Breast epithelium (tissue), 4 donors: ENCODE data around the gene CAMK2B. TPM values are rescaled to one million over a fixed set of nuclear protein-coding genes. Genes with fewer than 3 reads are reported as not detected.

Experiments used
- DNase-seq, 2 donors: peaks; one replicate each; pipeline ENCODE4 v3.0.0-alpha.2; 2019; ENCODE audit warnings: low spot score in 2 of 2
- H3K27ac ChIP-seq, 2 donors: fragments of 200-600 bp; sonication (generic) in 1 of 2; one replicate each; pipeline ENCODE4 v1.5.1; 2016 to 2019; ENCODE audit warnings: mild to moderate bottlenecking in 1 of 2
- H3K27me3 ChIP-seq, 2 donors: fragments of 200-600 bp; sonication (generic) in 1 of 2; one replicate each; pipeline versions ENCODE4 v1.5.1 to v1.6.0; 2017 to 2019; ENCODE audit warnings: control low read depth in 1 of 2, mild to moderate bottlenecking in 1 of 2
- H3K36me3 ChIP-seq: fragments of 200-600 bp; one replicate; pipeline ENCODE4 v1.5.1; 2019
- H3K4me1 ChIP-seq, 2 donors: fragments of 200-600 bp; sonication (generic); one replicate each; pipeline ENCODE4 v1.5.1; 2016 to 2019; ENCODE audit warnings: control low read depth in 1 of 2
- H3K4me3 ChIP-seq, 3 donors: fragments of 200-600 bp; sonication (generic); 1 replicate in 2 of 3; 2 replicates in 1 of 3; pipeline ENCODE4 v1.5.1; 2016 to 2019; ENCODE audit warnings: mild to moderate bottlenecking in 3 of 3, moderate library complexity in 2 of 3
- H3K9me3 ChIP-seq, 2 donors: fragments of 200-600 bp; sonication (generic) in 1 of 2; one replicate each; pipeline ENCODE4 v1.5.1; 2016 to 2019; ENCODE audit warnings: control low read depth in 1 of 2
- POLR2A ChIP-seq: fragments of 450-650 bp; IDR thresholded peaks from one replicate; pipeline ENCODE4 v1.6.1; 2016; ENCODE audit warnings: antibody characterized with exemption, mild to moderate bottlenecking, moderate library complexity
- POLR2AphosphoS5 ChIP-seq, 3 donors: sonication (generic); formaldehyde crosslinking; IDR thresholded peaks; one replicate each; pipeline ENCODE4 v1.6.1; 2017; ENCODE audit warnings: antibody characterized with exemption in 3 of 3
- intact Hi-C: fragments of 100-400 bp; cut with DNase I; formaldehyde crosslinking; loops from one replicate; pipeline ENCODE4 v1.15.1; 2023; ENCODE audit warnings: low total_unique reads
- total RNA-seq, 3 donors: library from RNA; depleted of rRNA; stranded (reverse); fragments of >200 nt; gene quantifications; one replicate each; pipeline ENCODE4 v1.1.0, GENCODE V29; 2016
- TF ChIP-seq, protein P1 (sequence below), 3 donors: fragments of 450-650 bp; IDR thresholded peaks; one replicate each; pipeline ENCODE4 v1.5.1; 2016 to 2017; ENCODE audit warnings: antibody characterized with exemption in 3 of 3, mild to moderate bottlenecking in 3 of 3, moderate library complexity in 3 of 3

Gene CAMK2B
- total RNA-seq, 3 donors from 2014 or later = 2.0 to 9.2 TPM; not detected in 1

DNA sequence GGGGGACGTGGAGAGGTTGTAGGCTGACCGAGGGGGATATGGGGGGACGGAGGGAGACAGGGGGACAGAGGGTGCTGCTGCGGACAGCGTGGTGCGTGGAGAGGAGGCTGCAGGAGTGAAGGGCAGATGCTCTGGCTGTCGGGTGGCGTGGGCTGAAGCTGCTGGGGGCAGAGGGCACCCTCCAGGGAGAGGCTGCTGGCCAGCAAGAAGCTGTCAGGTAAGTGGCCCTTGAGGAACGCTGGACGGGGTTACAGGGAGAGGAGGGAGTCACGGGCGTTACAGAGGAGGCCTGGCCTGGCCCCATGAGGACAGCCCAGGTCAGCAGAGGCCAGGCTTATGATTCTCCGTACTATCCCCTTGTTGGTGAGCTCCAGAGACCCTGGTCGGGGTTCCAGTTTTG is 97.5 kb downstream of the CAMK2B start:
- Histone ChIP-seq H3K27ac (no peak overlapping the region), H3K27me3 (peaks cover 0 to 9% of the 10 kb centered on the region in 2 donors), H3K4me3 (no peak overlapping the region), H3K4me1 (no peaks in the 10 kb centered on the region), H3K9me3 (no peaks in the 10 kb centered on the region), H3K36me3 (no peaks in the 10 kb centered on the region)
- no peak for DNase-seq
- TF ChIP-seq POLR2A (no peak), POLR2AphosphoS5 (IDR thresholded peaks at IDR 0.05) (no peak)
- TF ChIP-seq, protein P1, sequence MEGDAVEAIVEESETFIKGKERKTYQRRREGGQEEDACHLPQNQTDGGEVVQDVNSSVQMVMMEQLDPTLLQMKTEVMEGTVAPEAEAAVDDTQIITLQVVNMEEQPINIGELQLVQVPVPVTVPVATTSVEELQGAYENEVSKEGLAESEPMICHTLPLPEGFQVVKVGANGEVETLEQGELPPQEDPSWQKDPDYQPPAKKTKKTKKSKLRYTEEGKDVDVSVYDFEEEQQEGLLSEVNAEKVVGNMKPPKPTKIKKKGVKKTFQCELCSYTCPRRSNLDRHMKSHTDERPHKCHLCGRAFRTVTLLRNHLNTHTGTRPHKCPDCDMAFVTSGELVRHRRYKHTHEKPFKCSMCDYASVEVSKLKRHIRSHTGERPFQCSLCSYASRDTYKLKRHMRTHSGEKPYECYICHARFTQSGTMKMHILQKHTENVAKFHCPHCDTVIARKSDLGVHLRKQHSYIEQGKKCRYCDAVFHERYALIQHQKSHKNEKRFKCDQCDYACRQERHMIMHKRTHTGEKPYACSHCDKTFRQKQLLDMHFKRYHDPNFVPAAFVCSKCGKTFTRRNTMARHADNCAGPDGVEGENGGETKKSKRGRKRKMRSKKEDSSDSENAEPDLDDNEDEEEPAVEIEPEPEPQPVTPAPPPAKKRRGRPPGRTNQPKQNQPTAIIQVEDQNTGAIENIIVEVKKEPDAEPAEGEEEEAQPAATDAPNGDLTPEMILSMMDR (IDR thresholded peaks at IDR 0.05) = no peak
- intact Hi-C loops = no loop called here

DNA sequence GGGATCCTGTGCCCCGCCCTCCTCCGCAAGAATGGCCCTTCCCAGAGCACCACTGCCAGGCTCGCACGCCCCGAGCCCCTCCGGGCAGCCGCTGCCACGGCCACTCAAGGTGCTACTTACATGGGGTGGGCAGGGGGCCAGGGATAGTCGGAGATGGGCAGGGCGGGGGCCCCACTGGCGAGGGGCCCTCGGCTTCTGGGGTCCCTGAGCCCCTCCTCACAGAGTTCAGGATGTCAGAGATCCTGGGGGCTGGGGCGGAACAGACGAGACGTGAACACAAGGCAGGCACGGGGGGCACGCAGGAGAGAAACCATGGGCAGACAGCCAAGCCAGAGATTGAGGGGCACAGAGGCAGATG is 99.0 kb downstream of the CAMK2B start:
- Histone ChIP-seq H3K4me3 (peak overlapping the region in 1 of 3 donors; percentile 45), H3K36me3 (no peaks in the 10 kb centered on the region), H3K4me1 (no peaks in the 10 kb centered on the region), H3K27me3 (peaks cover 0 to 9% of the 10 kb centered on the region in 2 donors), H3K9me3 (no peaks in the 10 kb centered on the region), H3K27ac (no peak overlapping the region)
- no peak for DNase-seq
- TF ChIP-seq POLR2AphosphoS5 (IDR thresholded peaks at IDR 0.05) (no peak), POLR2A (no peak)
- TF ChIP-seq, protein P1 (IDR thresholded peaks at IDR 0.05) = no peak
- intact Hi-C loops = no loop called here

DNA sequence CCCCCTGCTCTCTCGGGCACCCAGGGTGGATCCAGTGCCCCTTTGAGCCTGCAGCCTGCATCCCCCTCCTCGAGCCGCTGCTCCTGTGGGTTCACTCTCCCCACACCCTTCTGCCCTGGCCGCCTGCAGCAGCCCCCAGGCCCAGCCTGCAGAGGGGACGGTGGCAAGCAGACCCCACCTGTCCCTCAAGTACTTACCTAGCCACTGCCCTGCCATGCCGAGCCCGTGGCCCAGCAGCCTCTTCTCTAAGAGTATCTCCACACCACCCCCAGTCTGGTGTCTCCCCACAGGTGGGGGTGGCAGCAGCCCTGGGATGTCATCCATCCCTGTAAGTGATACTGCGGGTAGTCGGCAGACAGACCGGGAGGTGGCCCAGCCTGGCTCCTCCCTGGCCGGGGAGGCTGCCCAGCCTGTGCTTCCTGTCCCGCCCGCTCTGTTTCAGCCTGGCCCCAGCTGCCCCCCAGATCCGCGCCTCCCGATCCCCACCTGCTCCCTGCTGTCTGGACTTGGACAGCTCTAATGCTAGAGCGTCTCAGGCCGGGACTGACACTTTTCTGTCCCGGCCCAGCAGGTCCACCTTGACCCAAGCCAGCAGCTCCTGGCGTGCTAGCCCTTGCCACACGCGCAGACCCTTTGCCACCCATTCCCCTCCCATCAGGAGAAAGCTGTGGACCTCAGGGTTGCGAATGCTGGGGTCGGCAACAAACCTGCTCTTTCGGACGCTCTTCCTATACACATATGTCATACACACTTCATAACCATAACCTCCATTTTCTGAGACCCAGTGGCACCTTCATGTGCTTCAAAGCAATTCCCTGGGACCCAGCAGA is 99.6 kb downstream of the CAMK2B start:
- no peaks in the 10 kb centered on the region for H3K9me3 ChIP-seq
- intact Hi-C loops = no loop called here
- H3K4me1 ChIP-seq = no peaks in the 10 kb centered on the region
- TF ChIP-seq POLR2AphosphoS5 (IDR thresholded peaks at IDR 0.05) (no peak), POLR2A (no peak)
- TF ChIP-seq, protein P1 (IDR thresholded peaks at IDR 0.05) = no peak
- H3K27ac ChIP-seq = no peak overlapping the region
- H3K4me3 ChIP-seq = peak overlapping the region in 2 of 3 donors; percentile 15 to 45
- no peaks in the 10 kb centered on the region for H3K36me3 ChIP-seq
- H3K27me3 ChIP-seq = peaks cover 0 to 9% of the 10 kb centered on the region in 2 donors
- DNase-seq = no peak

DNA sequence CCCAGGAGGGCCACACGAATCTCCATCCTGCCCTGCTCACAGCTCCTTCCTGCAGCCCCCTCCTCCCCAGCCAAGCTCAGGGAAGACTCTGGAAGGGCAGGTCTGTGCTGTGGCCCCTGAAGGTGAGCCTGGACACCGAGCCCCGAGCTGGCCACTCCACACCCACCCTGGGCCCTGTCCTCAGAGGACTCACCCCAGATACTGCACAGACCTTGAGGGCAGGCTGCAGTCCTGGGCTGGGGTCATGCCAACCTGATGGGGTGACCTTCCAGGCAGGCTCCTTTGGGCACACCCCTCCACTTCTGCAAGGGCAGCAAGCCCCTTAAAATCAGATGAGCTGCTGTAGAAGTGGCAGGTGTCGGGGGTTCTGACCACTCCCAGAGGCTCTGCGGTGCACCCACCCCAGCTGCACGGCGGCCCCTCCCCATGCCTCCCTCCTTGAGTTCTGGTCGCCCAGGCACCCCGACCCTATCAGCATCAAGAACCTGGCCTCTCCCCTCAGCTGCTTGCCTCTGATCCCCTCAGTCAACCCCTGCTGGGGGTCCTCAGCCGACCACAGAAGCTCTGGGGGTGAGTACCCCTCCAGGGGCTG is 100.3 kb downstream of the CAMK2B start:
- intact Hi-C loops = no loop called here
- DNase-seq = no peak
- H3K36me3 ChIP-seq = no peaks in the 10 kb centered on the region
- no peaks in the 10 kb centered on the region for H3K4me1 ChIP-seq
- H3K4me3 ChIP-seq = peak overlapping the region in 2 of 3 donors; percentile 22 to 45
- TF ChIP-seq, protein P1 (IDR thresholded peaks at IDR 0.05) = no peak
- H3K27ac ChIP-seq = no peak overlapping the region
- peaks cover 0 to 9% of the 10 kb centered on the region in 2 donors for H3K27me3 ChIP-seq
- no peaks in the 10 kb centered on the region for H3K9me3 ChIP-seq
